Nephron progenitor cell (in vitro differentiated cells): ENCODE measurements around the gene CABP1.

Experiments
- DNase-seq: peaks from one replicate; pipeline ENCODE4 v3.0.0; 2021
- H3K27ac Mint-ChIP-seq: 2 replicates; pipeline ENCODE4 v1.8.0; 2021; ENCODE audit warnings: mild to moderate bottlenecking, moderate library complexity, mixed read lengths
- H3K27me3 Mint-ChIP-seq: 2 replicates; pipeline ENCODE4 v1.8.0; 2021; ENCODE audit warnings: mild to moderate bottlenecking, low read depth, mixed read lengths; ENCODE audit not compliant: poor library complexity
- H3K36me3 Mint-ChIP-seq: 2 replicates; pipeline ENCODE4 v1.8.0; 2021; ENCODE audit warnings: low read depth, mixed read lengths
- H3K4me1 Mint-ChIP-seq: 2 replicates; pipeline ENCODE4 v1.8.0; 2021; ENCODE audit warnings: mixed read lengths
- H3K4me3 Mint-ChIP-seq: 2 replicates; pipeline ENCODE4 v1.8.0; 2021; ENCODE audit warnings: mild to moderate bottlenecking, moderate library complexity, mixed read lengths
- H3K9me3 Mint-ChIP-seq: 2 replicates; pipeline ENCODE4 v1.8.0; 2021; ENCODE audit warnings: mild to moderate bottlenecking, moderate library complexity, mixed read lengths
- TF ChIP-seq, protein P1 (sequence below): fragments of 200-600 bp; sonication (generic); IDR thresholded peaks from 2 replicates; pipeline ENCODE4 v1.5.0; 2021; ENCODE audit warnings: antibody characterized with exemption

CABP1 gene

DNA sequence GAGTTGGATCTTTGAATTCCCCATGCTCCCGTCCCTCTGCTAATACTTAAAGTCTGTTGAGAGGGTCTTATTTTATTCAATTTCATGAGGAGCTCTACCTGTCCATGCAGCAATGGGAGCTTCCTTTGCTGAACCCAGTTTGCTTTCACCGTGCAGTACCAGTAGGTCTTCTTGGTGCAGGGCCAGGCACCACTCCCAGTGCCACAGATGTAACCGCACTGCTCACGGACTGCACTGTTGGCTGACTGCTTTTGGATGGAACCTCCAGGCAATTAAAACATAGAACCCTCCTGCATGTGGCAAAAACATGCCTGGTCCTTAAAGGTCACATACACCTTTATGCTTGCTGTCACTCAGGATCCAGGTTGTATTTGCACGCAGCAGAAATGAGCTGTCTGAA lies 9.3 kb upstream of the CABP1 start:
- peaks cover 12% of the 10 kb centered on the region for H3K4me1 Mint-ChIP-seq

DNA sequence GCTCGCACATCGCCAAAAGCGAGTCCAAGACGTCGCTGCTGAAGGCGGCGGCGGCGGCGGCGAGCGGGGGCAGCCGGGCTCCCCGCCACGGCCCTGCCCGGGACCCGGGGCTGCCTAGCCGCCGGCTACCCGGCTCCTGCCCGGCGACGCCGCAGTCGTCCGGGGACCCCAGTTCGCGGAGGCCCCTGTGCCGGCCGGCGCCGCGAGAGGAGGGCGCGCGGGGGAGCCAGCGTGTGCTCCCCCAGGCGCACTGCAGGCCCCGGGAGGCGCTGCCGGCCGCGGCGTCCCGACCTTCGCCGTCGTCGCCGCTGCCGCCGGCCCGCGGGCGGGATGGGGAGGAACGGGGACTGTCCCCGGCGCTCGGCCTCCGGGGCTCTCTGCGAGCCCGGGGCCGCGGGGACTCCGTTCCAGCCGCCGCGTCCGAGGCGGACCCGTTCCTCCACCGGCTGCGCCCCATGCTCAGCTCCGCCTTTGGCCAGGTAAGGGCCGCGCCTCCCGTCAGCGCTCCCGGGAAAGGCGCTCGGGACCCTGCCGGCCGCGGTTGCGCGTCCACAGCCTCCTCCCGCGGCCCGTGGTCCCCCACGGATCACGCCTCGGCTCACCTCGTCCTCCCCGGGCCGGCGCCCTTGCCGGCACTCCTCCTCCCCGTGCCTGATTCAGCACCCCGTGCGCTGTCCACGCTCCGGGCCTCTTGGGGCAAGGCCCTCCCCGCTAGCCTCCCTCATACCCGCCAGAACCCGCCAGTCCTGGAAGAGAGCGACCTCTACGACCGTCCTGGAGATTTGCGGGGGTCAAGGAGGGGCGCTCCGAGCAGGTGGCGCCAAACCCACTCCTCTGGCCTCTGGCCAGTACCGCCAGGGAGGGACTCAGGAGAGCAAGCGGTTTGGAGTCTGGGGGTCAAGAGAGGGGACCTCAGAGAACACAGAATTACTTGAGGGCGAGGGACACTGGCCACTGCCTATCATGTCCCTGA lies 721 bp downstream of the CABP1 start:
- Mint-ChIP-seq H3K27ac (no peak overlapping the region), H3K4me1 (peaks cover 12% of the 10 kb centered on the region), H3K9me3 (no peaks in the 10 kb centered on the region), H3K36me3 (no peaks in the 10 kb centered on the region), H3K27me3 (peaks cover 89% of the 10 kb centered on the region), H3K4me3 (peak overlapping the region; percentile 77)
- TF ChIP-seq, protein P1, sequence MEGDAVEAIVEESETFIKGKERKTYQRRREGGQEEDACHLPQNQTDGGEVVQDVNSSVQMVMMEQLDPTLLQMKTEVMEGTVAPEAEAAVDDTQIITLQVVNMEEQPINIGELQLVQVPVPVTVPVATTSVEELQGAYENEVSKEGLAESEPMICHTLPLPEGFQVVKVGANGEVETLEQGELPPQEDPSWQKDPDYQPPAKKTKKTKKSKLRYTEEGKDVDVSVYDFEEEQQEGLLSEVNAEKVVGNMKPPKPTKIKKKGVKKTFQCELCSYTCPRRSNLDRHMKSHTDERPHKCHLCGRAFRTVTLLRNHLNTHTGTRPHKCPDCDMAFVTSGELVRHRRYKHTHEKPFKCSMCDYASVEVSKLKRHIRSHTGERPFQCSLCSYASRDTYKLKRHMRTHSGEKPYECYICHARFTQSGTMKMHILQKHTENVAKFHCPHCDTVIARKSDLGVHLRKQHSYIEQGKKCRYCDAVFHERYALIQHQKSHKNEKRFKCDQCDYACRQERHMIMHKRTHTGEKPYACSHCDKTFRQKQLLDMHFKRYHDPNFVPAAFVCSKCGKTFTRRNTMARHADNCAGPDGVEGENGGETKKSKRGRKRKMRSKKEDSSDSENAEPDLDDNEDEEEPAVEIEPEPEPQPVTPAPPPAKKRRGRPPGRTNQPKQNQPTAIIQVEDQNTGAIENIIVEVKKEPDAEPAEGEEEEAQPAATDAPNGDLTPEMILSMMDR: no peak
- DNase-seq: peak; percentile 81

More for the DNA sequence above, 9.3 kb upstream of the CABP1 start:
- no peaks in the 10 kb centered on the region for H3K36me3 Mint-ChIP-seq
- H3K27me3 Mint-ChIP-seq: peaks cover 38% of the 10 kb centered on the region
- TF ChIP-seq, protein P1: no peak
- no peak overlapping the region for H3K27ac Mint-ChIP-seq
- DNase-seq: no peak
- no peaks in the 10 kb centered on the region for H3K9me3 Mint-ChIP-seq
- H3K4me3 Mint-ChIP-seq: no peak overlapping the region

DNA sequence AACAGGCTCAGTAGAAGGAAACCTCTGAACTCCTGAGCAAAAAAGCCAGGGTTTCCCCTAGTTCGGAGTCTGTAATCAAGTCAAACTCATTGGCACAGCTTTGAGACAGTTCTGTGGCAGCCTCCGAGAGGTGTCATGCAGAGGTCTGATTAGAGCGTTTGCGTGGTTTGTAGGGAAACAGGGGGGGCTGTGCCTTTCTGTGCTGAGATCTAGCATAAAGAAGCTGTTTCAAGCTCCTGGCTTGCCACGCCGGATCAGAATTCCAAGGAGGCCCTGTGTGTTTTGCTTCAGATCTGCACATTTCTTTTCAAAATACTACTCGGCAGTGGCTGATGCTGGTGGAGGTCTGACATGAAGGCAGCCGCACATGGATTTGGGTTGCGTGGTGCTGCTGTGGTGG lies 1.7 kb downstream of the CABP1 start:
- H3K36me3 Mint-ChIP-seq: no peaks in the 10 kb centered on the region
- H3K4me3 Mint-ChIP-seq: no peak overlapping the region
- peaks cover 16% of the 10 kb centered on the region for H3K4me1 Mint-ChIP-seq
- no peak overlapping the region for H3K27ac Mint-ChIP-seq
- H3K9me3 Mint-ChIP-seq: no peaks in the 10 kb centered on the region
- no peak for DNase-seq
- TF ChIP-seq, protein P1: no peak
- peaks cover 89% of the 10 kb centered on the region for H3K27me3 Mint-ChIP-seq

DNA sequence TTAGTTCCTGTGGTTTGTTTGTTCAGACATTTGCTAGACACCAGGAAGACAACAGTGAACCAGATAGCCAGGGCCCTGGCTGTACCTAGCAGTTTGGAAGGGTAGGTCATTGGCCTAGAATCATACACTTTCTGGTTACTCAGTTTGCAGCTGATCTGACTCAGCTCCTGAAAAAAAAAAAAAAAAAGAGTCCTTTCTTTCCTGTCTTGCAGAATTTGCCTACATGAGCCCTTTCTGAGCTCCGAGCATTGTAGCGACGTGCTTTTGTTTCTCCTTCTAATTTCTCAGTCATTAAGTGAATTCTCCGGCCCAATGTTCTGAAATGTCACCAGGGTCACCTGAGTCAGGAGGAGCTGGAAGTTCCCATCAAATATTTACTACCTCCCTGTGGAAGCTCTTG lies 2.4 kb downstream of the CABP1 start:
- H3K4me3 Mint-ChIP-seq: no peak overlapping the region
- no peak for DNase-seq
- TF ChIP-seq, protein P1: no peak

DNA sequence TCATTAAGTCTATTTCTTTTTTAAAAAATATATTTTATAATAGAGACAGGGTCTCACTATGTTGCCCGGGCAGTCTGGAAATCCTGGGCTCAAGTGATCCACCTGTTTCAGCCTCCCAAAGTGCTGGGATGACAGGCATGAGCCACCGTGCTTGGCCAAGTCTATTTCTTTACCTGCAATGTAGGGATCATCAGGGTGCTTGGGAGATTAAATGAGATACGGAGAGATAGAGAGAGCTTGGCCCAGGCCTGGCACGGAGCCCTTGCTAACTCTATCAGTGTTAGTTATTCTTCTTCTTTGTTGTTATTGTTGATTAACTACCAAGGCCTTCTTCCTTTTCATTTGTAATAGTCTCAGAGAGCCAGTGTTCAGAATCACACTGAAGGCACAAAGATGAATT lies 3.1 kb downstream of the CABP1 start:
- H3K4me3 Mint-ChIP-seq: no peak overlapping the region
- H3K4me1 Mint-ChIP-seq: peaks cover 25% of the 10 kb centered on the region
- H3K27me3 Mint-ChIP-seq: peaks cover 78% of the 10 kb centered on the region
- TF ChIP-seq, protein P1: no peak
- no peaks in the 10 kb centered on the region for H3K36me3 Mint-ChIP-seq
- no peaks in the 10 kb centered on the region for H3K9me3 Mint-ChIP-seq
- DNase-seq: no peak
- H3K27ac Mint-ChIP-seq: no peak overlapping the region

More for the DNA sequence above, 2.4 kb downstream of the CABP1 start:
- peaks cover 17% of the 10 kb centered on the region for H3K4me1 Mint-ChIP-seq
- no peaks in the 10 kb centered on the region for H3K36me3 Mint-ChIP-seq
- H3K27me3 Mint-ChIP-seq: peaks cover 86% of the 10 kb centered on the region
- H3K9me3 Mint-ChIP-seq: no peaks in the 10 kb centered on the region
- no peak overlapping the region for H3K27ac Mint-ChIP-seq
